Adrenal gland (tissue), 12 donors: Measurements from ENCODE around the gene FLG2. TPM values are rescaled to one million over a fixed set of nuclear protein-coding genes. Genes with fewer than 3 reads are reported as not detected.

Experiments
- DNase-seq, 7 donors: peaks; one replicate each; pipeline ENCODE4 v3.0.0-alpha.2; 2019 to 2020
- H3K27ac ChIP-seq, 5 donors: fragments of 200-600 bp; sonication (generic) in 4 of 5; 1 replicate in 3 of 5; 2 replicates in 2 of 5; pipeline versions ENCODE4 v1.5.1 to v1.8.0; 2016 to 2020; ENCODE audit warnings: mild to moderate bottlenecking in 1 of 5
- H3K27me3 ChIP-seq: fragments of 200-600 bp; 2 replicates; pipeline ENCODE4 v1.8.0; 2021
- H3K36me3 ChIP-seq, 2 donors: fragments of 200-600 bp; replicated peaks in 1 of 2; 1 replicate in 1 of 2; 2 replicates in 1 of 2; pipeline versions ENCODE4 v1.5.1 to v1.8.0; 2018 to 2022
- H3K4me1 ChIP-seq, 2 donors: fragments of 200-600 bp; replicated peaks in 1 of 2; 1 replicate in 1 of 2; 2 replicates in 1 of 2; pipeline versions ENCODE4 v1.5.1 to v1.8.0; 2018 to 2021
- H3K4me3 ChIP-seq, 4 donors: fragments of 200-600 bp; sonication (generic) in 3 of 4; one replicate each; pipeline ENCODE4 v1.5.1; 2016 to 2018
- H3K9me3 ChIP-seq, 3 donors: fragments of 200-600 bp; sonication (generic) in 1 of 3; replicated peaks in 1 of 3; 1 replicate in 2 of 3; 2 replicates in 1 of 3; pipeline versions ENCODE4 v1.5.1 to v1.8.0; 2016 to 2021
- CTCF ChIP-seq, 6 experiments: fragments of 450-650 bp in 4 of 6; fragments of 200-600 bp in 2 of 6; sonication (generic) in 1 of 6; IDR thresholded peaks; 1 replicate in 5 of 6; 2 replicates in 1 of 6; pipeline versions ENCODE4 v1.5.1 to v1.8.0; 2016 to 2021; ENCODE audit warnings: antibody characterized with exemption in 6 of 6, mild to moderate bottlenecking in 2 of 6, moderate library complexity in 1 of 6
- POLR2A ChIP-seq, 2 donors: fragments of 450-650 bp; IDR thresholded peaks; one replicate each; pipeline ENCODE4 v1.6.1; 2017; ENCODE audit warnings: antibody characterized with exemption in 2 of 2, mild to moderate bottlenecking in 2 of 2, moderate library complexity in 1 of 2
- WGBS, 4 donors: extraction: QIAGEN DNeasy Blood & Tissue Kit in 2 of 4; methylation state at CpG; one replicate each; pipeline versions ENCODE4 v1.1.5 to v1.1.7; 2013 to 2017; 5-methylcytosine and 5-hydroxymethylcytosine counted together
- intact Hi-C, 2 donors: fragments of 100-400 bp; cut with DNase I; formaldehyde crosslinking; loops; one replicate each; pipeline versions ENCODE4 v1.14.1 to v1.15.0; 2022 to 2023
- polyA plus RNA-seq, 3 donors: library from polyadenylated mRNA; stranded (reverse); fragments of 200-250 nt in 2 of 3; fragments of 350-450 nt in 1 of 3; fragmentation: Illumina TruSeq in 1 of 3; extraction: RNeasy Lipid Tissue Mini Kit (QIAGEN cat#74804) in 1 of 3; gene quantifications; one replicate each; pipeline ENCODE4 v1.2.3, GENCODE V29; 2013 to 2014
- total RNA-seq, 9 donors: library from RNA; depleted of rRNA in 4 of 9; stranded (reverse); fragments of >200 nt in 4 of 9; fragments of 120-200 nt in 1 of 9; fragmentation: NEBNext Ultra II Directional in 1 of 9; extraction: Animal tissue kit (Norgen Biotek cat#: 25700) in 1 of 9; gene quantifications; one replicate each; pipeline versions ENCODE4 v1.1.0 to v1.2.4, GENCODE V29; 2013 to 2023
- donor health status: healthy with polysubstance abuse.
- donor health status: Bipolar disorder and iron deficiency.
- donor health status: DM: yes; HTN: yes; CAD: no.
- donor health status: DM: no; HTN: no; CAD: no.
- donor health status: DM: no; HTN: no; CAD: no.
- donor health status: DM: yes; HTN: yes; CAD: no.

FLG2 gene
- total and polyA plus RNA-seq, 12 donors = not detected

GRCh38 chr1:152344438-152344837 lies 15.4 kb downstream of the FLG2 start:
- Histone ChIP-seq H3K27me3 (no peaks in the 10 kb centered on the region), H3K4me3 (no peak overlapping the region), H3K36me3 (no peaks in the 10 kb centered on the region), H3K27ac (no peak overlapping the region), H3K9me3 (peaks cover 0 to 3% (median 0%) of the 10 kb centered on the region in 3 donors), H3K4me1 (no peaks in the 10 kb centered on the region)
- TF ChIP-seq POLR2A (IDR thresholded peaks at IDR 0.05) (no peak), CTCF (IDR thresholded peaks at IDR 0.05) (no peak)
- intact Hi-C loops = loop anchor here in 1 of 2 donors (10.0 kb wide), 1 partner anchor 150 kb away; no protein-coding TSS in a partner anchor
- no peak for DNase-seq

- TF ChIP-seq POLR2A (IDR thresholded peaks at IDR 0.05) = no peak
- no peak for TF ChIP-seq CTCF (IDR thresholded peaks at IDR 0.05)
- no peak overlapping the region for H3K4me3 ChIP-seq
- no peaks in the 10 kb centered on the region for H3K36me3 ChIP-seq
- no peaks in the 10 kb centered on the region for H3K27me3 ChIP-seq
- H3K4me1 ChIP-seq = no peaks in the 10 kb centered on the region
- 59 to 79% (median 63%) methylated on average over 3 of the region's 3 CpGs for WGBS, 4 donors
- no peak overlapping the region for H3K27ac ChIP-seq
- no peak for DNase-seq
- H3K9me3 ChIP-seq = peaks cover 0 to 8% (median 0%) of the 10 kb centered on the region in 3 donors
- intact Hi-C loops = loop anchor here in 1 of 2 donors (10.0 kb wide), 1 partner anchor 148 kb away; no protein-coding TSS in a partner anchor
Observed at GRCh38 chr1:152343006-152343405, 16.8 kb downstream of the FLG2 start.

- no peak overlapping the region for H3K27ac ChIP-seq
- H3K36me3 ChIP-seq = no peaks in the 10 kb centered on the region
- H3K9me3 ChIP-seq = peaks cover 0 to 8% (median 0%) of the 10 kb centered on the region in 3 donors
- TF ChIP-seq POLR2A (IDR thresholded peaks at IDR 0.05) (no peak), CTCF (IDR thresholded peaks at IDR 0.05) (no peak)
- H3K4me1 ChIP-seq = no peaks in the 10 kb centered on the region
- no peaks in the 10 kb centered on the region for H3K27me3 ChIP-seq
- DNase-seq = no peak
- 65 to 75% (median 68%) methylated on average over 7 of the region's 7 CpGs for WGBS, 4 donors
- intact Hi-C loops = no loop called here
- H3K4me3 ChIP-seq = no peak overlapping the region
Observed at GRCh38 chr1:152335399-152335798, 24.4 kb downstream of the FLG2 start.

- no peaks in the 10 kb centered on the region for H3K27me3 ChIP-seq
- no peak for DNase-seq
- H3K9me3 ChIP-seq = no peaks in the 10 kb centered on the region
- H3K36me3 ChIP-seq = no peaks in the 10 kb centered on the region
- H3K4me1 ChIP-seq = no peaks in the 10 kb centered on the region
- no peak overlapping the region for H3K27ac ChIP-seq
- WGBS, 4 donors = 65 to 89% (median 81%) methylated on average over 1 of the region's 1 CpG
- no peak for TF ChIP-seq POLR2A (IDR thresholded peaks at IDR 0.05)
- TF ChIP-seq CTCF (IDR thresholded peaks at IDR 0.05) = no peak
- H3K4me3 ChIP-seq = no peak overlapping the region
- intact Hi-C loops = no loop called here
Observed at GRCh38 chr1:152328801-152329391, 30.9 kb downstream of the FLG2 start.
